ENCODE results near the gene FDX2.

GRCh38 chr19:10318807-10319682 is 3.2 kb upstream of the FDX2 start:
- TF ChIP-seq CTCF (IDR thresholded peaks at IDR 0.05) (no peak), POLR2A (IDR thresholded peaks at IDR 0.05) (no peak)

All from sigmoid colon (tissue), 3 donors.